Astrocyte of the hippocampus (primary cell): ENCODE results near the gene RSRC2.
"Not testable (repeated sequence)": the region's sequence is repeated elsewhere in the genome, so short reads cannot be mapped to it uniquely, and the experiment has no call there.

ENCODE experiments used
- DNase-seq: peaks from one replicate; pipeline ENCODE4 v3.0.0; 2011; ENCODE audit warnings: low read depth, low spot score

RSRC2 gene

DNA sequence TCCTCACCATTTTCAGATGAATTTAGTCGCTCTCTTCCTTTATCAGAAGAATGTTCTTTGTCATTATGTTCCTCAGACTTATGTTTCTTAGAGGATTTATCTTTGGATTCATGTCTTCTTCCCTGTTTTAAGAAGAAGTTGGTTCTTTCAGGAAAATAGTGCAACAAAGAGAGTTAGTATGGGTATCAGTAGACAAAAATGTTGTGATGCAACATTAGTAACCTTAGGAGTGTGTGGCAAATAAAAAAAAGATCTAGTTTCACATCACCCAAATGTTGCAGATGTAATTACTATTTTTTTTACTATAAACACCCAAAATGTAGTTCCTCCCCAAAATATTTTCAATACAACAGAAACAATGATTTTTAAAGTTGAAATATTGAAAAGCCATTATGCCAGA lies 7.8 kb downstream of the RSRC2 start:
- DNase-seq = no peak

DNA sequence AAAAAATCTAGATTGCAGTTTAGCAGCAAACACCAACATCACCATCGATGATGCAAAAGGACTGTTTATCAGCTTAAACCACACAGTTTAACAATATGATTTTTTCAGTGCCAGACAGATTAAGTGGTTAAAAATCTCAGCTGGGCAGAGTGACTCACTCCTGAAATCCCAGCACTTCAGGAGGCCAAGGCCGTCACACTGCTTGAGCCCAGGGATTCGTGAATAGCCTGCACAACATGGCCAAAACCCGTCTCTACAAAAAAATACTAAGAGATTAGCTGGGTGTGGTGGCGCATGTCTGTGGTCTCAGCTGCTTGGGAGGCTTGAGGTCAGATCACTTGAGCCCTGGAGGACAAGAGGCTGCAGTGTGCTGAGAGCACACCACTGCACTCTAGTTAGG lies 8.9 kb downstream of the RSRC2 start:
- DNase-seq = peak; percentile 96

DNA sequence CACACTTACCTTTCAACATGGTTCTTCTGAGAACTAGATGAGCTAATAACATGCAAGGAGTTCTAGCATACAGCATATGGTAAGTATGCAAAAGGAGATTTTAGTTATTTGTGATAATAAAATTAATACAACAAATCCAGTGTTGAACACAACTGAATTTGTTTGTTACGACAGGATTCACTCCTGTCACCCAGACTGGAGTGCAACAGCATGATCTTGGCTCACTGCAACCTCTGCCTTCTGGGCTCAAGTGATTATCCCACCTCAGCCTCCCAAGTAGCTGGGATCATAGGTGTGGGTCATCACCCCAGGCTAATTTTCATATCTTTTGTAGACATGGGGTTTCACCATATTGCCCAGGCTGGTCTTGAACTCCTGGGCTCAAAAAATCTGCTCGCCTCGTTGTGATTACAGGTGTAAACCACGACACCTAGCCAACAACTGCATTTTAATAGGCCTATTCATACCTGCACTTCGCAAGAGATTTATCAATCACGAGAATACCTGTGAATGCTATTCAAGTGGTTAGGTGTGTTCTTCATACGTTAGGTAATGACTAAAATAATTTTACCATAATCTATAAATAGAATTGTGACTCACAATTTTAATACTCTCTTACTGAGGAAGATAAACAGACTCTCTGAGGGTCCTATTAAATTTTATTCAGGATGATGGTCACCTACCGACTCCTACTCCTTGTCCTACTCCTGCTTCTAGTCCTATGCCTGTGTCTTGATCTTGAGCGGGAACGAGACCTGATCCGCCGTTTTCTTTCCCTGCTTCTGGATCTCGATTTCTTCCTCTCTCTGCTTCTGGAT lies 10.0 kb downstream of the RSRC2 start:
- no peak for DNase-seq

DNA sequence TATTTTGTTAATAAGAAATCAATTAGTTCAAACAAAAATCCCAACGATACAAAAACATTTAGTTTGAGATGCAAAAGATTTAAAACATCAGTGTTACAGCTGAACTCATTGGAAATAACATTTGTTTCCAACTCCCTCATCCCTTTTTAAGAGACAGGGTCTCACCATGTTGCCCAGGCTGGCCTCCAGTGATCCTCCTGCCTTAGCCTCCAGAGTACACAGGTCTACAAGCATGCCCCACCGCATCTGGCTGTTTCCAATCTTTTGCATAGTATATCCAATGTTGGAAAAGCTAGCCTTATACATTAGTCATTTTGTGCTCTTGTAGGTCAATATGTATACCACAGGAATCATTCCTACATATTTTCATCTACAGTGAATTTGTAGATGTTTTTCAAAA lies 11.5 kb downstream of the RSRC2 start:
- no peak for DNase-seq

DNA sequence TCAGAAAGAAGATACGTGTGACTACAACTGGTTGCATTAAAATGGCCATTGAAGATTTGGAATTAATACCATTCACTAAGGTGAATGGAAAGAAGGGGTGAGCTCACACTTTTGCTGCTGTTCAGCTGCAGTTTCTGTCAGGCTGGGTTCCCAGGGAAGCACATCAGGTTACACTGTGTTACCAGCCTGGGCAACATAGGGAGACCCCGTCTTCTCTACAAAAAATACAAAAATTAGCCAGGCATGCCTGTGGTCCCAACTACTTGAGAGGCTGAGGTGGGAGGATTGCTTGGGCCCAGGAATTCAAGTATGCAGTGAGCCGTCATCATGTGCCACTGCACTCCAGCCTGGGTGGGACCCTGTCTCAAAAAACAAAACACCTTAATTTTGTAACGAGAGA lies 13.1 kb downstream of the RSRC2 start:
- DNase-seq = no peak

DNA sequence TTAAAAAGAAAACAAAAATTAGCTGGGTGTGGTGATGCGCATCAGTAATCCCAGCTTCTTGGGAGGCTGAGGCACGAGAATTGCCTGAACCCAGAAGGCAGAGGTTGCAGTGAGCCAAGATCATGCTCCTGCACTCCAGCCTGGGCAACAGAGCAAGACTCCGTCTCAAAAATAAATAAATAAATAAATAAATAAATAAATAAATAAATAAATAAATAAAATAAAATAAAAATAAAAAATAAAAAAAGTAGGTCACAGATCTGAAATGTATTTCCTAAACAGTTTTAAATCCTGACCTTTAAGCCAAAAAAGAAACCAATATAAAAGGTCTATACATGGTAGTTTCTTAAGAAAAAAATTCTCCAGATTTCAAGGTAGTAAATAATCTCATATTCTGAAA lies 13.7 kb downstream of the RSRC2 start:
- DNase-seq = not testable (repeated sequence)

DNA sequence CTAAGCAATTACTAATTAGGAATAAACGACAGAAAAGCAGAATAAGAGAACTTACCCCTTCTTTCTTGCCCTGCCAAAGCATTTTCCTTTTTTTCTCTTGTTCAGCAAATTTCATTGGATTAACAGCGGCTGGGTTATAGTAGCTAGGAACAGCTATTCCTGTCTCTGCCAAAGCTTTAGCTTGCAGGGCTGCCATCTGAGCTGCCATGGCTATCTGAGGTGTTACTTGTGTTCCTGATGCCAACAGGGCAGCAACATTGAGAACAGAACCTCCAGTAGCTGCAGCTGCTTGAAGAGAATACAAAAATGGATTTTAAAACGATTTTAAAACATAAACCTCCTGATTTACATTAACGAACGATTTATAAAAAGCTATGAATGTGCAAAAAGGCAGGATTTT lies 18.6 kb downstream of the RSRC2 start:
- no peak for DNase-seq

DNA sequence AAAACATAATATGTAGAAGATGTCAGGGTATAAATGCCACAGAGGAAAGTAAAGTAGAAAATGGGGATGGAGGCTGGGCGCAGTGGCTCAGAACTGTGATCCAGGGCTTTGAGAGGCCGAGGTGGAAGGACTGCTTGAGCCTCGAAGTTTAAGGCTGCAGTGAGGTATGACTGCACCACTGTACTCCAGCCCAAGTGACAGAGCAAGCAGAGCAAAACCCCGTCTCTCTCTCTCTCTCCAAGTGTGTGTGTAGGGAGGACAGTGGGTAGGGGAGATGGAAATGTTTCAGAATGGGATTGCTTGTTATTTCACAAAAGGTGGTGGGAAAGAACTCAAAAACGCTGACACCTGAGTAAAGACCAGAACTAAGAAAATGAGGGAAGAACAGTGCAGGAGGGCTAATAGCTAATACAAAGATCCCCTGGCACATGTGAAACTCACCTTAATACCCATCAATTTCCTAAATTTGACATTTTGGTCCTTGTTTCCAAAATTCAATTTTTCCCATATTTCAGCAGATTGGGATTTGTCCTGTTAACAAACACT lies 20.3 kb downstream of the RSRC2 start:
- DNase-seq = no peak

DNA sequence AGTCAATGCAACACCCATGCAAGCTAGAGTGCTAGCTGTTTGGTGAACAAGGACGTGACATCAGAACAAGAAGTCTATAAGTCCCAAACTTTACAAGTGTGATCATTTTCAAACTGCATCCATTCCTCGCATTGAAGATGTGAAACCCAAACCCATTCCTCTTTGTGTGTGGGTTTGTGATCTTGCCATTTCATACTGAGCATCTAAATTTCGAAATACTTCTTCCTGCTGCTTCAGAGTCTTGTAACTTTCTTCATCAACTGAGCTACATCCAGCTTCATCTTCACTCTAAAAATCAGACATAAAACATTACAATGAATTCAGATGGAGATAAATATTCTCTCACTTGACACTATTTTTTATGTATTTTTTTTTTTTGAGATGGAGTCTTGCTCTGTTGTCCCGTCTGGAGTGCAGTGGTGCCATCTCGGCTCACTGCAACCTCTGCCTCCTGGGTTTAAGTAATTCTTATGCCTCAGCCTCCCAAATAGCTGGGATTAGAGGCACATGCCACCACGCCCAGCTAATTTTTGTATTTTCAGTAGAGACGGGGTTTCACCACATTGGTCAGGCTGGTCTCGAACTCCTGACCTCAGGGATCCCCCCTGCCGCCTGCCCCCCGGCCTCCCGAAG lies 21.2 kb downstream of the RSRC2 start:
- no peak for DNase-seq

DNA sequence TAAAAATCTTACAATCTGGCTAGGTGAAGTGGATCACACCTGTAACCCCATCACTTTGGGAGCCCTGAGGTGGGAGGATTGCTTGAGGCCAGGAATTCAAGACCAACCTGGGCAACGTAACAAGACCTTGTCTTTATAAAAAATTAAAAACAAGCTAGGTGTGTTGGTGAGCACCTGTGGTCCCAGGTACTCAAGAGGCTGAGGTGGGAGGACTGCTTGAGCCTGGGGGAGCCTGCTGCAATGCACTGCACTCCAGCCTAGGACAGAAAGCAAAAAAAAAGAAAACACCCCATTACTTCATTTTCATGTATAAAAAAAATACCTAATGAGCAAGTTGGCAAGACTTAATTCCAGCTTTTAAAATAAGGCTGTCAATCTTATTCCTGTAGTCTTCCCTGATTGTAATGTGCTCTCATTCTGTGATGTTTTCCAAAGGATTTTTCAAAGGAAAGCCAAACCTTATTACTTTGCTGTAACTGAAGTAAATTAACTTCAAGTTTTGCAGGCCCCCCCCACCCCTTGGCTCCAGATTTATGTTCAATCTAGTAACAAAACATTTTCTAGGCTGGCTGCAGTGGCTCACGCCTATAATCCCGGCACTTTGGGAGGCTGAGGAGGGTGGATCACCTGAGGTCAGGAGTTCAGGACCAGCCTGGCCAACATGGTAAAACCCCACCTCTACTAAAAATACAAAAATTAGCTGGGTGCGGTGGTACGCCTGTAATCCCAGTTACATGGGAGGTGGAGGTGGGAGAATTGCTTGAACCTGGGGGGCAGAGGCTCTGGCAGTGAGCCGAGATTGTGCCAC lies 22.7 kb downstream of the RSRC2 start:
- no peak for DNase-seq

DNA sequence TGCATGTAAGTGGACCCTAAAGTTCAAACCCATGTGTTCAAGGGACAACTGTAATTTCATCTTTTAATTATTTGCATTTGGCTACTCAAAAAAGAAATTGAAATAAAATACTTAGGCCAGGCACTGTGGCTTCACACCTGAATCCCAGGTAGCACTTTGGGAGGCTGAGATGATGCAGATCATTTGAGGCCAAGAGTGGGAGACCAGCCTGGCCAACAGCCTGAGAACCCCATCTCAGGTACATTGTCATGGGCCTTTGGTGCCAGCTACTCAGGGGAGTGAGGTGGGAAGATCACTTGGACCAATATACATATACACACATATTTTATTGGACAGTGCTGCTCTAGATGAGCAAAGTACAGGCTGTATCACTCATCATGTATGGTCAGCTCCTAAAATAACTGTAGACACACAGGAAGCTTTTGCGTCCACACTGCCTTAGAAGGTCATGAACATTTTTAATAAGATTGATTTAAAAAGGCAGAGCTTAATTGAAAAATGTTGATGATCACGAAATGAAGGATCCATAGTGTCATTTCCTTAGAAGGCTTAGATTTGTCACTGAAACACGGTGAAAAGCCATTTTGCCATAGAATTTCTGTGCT lies 23.5 kb downstream of the RSRC2 start:
- DNase-seq = peak; percentile 3

DNA sequence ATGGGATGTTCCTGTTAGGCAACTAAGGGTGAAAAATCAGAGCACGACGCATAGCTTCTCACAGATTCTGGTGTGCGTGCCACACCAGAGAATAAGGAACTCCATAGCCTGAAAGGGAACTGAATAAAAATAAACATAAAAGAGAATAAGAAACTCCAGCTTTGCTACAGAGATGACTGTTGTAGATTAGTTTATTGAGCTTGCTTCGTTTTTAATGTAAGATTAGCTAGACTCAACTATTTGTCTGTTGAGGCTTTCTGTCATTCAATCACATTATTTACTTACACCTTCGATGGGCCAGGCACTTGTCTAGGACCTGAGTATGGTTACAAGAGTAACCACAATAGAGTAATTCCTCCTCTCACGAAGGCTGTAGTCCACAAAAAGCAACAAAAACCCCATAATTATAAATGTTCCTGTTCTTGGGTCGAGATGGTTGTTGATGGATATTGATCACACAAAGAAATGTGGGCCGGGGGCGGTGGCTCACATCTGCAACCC lies 25.2 kb downstream of the RSRC2 start:
- DNase-seq = no peak

DNA sequence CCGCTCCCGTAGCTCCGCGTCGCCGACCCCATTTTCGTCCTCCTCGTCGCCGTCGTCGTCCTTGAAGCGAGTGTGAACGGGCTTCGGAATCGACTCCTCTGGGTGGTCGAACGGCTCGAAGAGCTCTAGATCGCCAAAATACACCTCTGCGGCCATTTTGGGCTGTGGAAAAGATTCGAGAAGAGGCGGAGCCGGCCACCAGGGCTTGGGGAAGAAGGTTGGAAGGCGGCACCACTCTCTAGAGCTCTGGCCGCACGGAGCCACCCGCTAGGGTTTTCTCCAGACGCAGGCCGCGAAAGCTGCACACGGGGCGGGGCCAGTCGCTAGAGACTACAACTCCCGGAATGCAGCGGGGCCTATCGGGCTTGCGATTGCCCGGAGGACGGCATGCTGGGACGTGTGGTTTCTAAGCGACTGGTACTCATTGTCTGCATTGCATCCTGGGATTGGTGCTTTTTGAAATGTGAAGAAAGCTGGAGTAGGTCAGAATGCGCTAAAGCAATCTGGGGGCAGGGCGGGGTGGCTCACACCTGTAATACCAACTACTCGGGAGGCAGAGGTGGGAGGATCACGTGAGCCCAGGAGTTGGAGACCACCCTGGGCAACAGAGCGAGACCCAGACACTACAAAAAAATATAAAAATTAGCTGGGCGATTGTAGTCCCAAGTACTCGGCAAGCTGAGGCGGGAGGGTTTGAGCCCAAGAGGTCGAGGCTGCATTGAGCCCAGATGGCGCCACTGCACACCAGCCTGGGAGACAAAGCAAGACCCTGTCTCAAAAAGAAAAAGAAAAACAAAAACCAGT lies 25.8 kb downstream of the RSRC2 start, which contains the start of gene ZCCHC8:
ZCCHC8 (minus strand) TSS at position 248 of the 804 bp plus-strand sequence; CDS start at position 156, 92 bp downstream.
- DNase-seq = peak; percentile 99

DNA sequence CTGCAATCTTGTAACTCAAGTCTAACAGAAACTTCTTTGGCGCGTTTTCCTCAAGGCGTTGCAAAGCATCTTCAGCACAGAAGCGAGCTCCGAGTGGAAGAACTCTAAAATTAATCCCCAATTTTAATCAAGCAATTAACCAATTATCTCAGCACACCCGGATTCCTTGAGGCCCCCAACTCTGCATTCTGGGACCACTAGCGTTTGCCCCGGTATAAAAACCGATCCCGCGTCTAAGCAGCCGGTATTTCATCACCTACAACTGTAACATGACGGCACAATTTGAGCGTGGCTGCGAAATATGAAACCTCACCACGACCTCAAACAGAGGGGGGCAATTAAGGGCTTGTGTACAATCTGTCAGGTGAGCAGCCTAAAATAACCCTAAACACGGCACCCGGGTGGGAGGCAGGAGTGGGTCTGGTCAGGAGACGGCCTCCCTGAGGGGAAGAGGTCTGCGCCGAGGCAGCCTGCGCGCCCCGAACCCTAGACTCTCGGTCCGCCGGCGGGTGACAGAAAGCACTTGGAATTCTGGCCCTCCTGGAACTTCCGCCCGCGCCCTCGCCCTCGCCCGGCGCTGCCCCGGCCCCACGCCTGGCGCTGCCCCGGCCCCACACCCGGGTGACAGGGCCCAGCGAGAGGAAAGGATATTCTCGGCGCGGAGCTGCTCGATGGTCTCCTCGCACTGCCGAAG lies 26.6 kb downstream of the RSRC2 start:
- peak; percentile 75 for DNase-seq

DNA sequence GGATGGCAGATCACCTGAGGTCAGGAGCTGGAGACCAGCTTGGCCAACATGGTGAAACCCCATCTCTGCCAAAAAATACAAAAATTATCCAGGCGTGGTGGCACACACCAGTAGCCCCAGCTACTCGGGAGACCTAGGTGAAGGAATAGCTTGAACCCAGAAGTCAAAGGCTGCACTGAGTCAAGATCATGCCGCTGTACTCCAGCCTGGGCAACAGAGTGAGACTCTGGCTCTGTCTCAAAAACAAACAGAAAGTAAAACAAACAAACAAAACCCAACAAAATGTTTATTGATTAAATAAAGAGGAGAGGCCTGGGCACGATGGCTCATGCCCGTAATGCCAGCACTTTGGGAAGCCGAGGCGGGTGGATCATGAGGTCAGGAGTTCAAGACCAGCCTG lies 31.5 kb downstream of the RSRC2 start:
- DNase-seq = no peak

DNA sequence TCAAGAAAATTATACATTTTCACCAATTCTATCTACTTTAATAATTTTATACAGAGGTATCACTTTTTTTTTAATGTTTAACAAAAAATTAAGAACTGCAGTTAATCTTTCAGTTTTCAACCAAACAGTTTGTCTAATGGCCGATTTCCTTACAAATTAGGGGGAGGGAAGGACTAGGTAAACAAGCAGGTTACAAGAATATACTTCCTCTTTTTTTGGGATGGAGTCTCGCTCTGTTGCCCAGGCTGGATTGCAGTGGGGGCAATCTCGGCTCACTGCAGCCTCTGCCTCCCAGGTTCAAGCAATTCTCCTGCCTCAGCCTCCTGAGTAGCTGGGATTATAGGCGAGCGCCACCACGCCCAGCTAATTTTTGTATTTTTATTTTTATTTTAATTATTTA lies 33.5 kb downstream of the RSRC2 start:
- DNase-seq = not testable (repeated sequence)

DNA sequence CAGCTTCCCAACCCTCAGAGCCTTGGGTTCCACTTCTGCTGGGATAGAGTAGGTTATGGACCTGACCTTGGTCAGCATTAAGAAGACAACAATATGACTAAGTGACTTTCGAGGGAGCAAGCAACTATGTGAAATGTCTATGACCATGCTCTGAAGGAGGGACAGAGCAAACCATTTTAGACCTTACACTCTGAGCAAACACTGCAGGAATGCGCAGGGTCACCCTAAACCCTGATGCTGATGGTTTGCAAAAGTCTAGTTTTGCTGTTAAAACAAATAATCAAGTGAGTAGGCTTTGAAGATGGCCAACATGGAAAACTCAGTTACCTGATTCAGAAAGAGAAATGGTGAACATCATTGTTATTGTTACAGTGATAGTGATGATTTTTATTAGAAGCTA lies 34.7 kb downstream of the RSRC2 start:
- no peak for DNase-seq

DNA sequence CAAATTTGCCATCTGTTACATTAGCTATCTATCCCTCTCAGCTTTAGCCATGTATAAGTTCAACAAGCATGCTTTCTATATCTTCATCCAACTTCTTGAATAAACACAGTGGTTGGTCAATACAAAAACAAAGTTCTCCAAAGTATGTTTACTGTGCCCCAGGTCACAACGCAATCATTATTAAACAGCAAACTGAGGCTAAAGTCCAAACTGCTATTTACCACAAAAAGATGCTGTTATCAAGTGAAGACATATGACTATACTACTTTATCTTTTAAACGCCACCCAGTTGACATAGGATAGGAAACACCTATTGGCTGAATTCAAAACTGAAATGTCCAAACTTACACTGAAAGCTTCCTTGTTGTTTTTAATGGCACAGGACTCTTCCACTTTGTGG lies 37.7 kb downstream of the RSRC2 start:
- no peak for DNase-seq

DNA sequence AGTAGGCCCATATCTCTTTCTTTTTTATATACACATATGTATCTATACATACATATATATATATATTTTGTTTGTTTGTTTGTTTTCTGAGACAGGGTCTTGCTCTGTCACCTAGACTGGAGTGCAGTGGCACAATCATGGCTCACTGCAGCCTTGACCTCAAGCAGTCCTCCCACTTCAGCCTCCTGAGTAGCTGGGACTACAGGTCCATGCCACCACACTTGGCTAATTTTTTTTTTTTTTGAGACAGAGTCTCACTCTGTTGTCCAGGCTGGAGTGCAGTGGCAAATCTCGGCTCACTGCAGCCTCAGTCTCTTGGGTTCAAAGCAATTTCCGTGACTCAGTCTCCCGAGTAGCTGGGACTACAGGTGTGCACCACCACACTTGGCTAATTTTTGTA lies 38.9 kb downstream of the RSRC2 start:
- not testable (repeated sequence) for DNase-seq

DNA sequence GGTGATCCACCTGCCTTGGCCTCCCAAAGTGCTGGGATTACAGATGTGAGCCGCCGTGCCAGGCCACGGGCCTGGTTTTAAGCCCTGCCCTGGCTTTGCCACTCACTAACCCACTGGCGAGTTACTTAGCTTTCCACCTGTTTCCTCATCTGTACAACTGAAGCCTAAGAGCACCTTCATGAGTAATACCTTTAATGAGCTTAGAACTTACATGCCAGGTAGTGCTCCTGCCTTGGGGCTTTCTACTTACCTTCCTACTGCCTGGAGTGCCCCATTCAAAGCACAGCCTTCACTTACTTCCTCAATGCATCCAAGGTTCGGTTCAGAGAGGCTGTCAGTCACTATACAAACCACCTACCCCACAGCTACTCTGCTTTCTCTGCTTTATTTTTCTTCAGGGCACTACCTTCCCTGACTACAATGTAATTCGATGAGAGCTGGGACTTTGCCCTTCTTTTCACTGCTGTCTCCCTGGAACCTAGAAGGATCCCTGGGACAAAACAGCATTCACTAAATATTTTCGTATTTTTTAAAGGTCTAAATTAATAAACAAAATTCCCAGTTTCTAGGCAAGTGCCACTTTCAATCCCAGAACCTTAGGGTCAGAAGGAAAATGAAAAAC lies 39.8 kb downstream of the RSRC2 start:
- DNase-seq = no peak
